HL-60 (cell line): Measurements from ENCODE around the gene RBFOX2.

Source experiments
- DNase-seq, 2 experiments: peaks; one replicate each; pipeline ENCODE4 v3.0.0-alpha.2; 2010 to 2020; ENCODE audit warnings: low read depth in 1 of 2, low spot score in 1 of 2
- H3K27ac ChIP-seq: fragments of 250-450 bp; sonication (Bioruptor Pico); replicated peaks from 2 replicates; pipeline ENCODE4 v1.5.1; 2020; ENCODE audit warnings: mild to moderate bottlenecking, moderate library complexity
- H3K27me3 ChIP-seq: fragments of 250-450 bp; sonication (Bioruptor Pico); 2 replicates; pipeline ENCODE4 v1.5.1; 2021; ENCODE audit warnings: mild to moderate bottlenecking, moderate library complexity; ENCODE audit not compliant: insufficient read depth, poor library complexity, severe bottlenecking
- H3K4me3 ChIP-seq: replicated peaks from 2 replicates; pipeline ENCODE4 v1.5.1; 2011; ENCODE audit warnings: mild to moderate bottlenecking, control low read depth, low read length; ENCODE audit not compliant: insufficient read depth
- GABPA ChIP-seq: IDR thresholded peaks from 2 replicates; pipeline ENCODE4 v1.6.1; 2012; ENCODE audit warnings: low read depth
- POLR2AphosphoS5 ChIP-seq: IDR thresholded peaks from 2 replicates; pipeline ENCODE4 v1.6.1; 2012; ENCODE audit warnings: low read depth
- REST ChIP-seq: IDR thresholded peaks from 2 replicates; pipeline ENCODE4 v1.6.1; 2012; ENCODE audit warnings: low read depth; ENCODE audit not compliant: insufficient replicate concordance
- SPI1 ChIP-seq: IDR thresholded peaks from 2 replicates; pipeline ENCODE4 v1.6.1; 2012; ENCODE audit warnings: low read depth, mild to moderate bottlenecking, borderline replicate concordance
- TF ChIP-seq, protein P1 (sequence below): IDR thresholded peaks from one replicate; pipeline ENCODE4 v1.5.1; 2011; ENCODE audit warnings: low read length, control low read depth, inconsistent platforms; ENCODE audit not compliant: insufficient read depth

Gene RBFOX2

DNA sequence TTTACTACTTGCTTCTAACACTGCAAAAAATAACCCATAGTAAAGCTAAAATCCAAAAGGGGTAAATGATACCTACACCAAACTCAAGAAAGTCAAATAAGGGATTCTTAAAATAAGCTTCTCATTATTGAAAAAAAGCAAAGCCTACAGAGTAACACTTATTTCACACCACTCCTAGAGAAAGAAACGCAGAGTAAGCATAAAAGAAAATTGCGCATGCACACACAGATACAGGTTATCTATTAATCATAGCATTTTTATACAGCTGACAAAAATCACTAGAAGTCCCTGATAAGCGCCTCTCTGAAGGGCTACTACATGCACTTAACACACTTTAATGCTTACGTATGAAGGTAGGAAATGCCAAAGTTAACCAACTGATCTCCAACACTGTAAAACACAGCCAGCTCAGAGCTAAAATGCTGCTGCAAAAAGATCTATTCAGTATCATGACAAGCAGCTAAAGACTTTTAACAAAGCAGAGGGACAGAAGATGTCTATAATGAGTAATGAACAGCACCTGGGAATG lies 14.0 kb downstream of the RBFOX2 start:
- TF ChIP-seq POLR2AphosphoS5 = no peak
- Histone ChIP-seq H3K4me3 (no peak overlapping the region), H3K27me3 (peaks cover 15% of the 10 kb centered on the region), H3K27ac (no peak overlapping the region)
- DNase-seq = no peak

- peaks cover 15% of the 10 kb centered on the region for H3K27me3 ChIP-seq
- H3K27ac ChIP-seq = no peak overlapping the region
- no peak for DNase-seq
- TF ChIP-seq POLR2AphosphoS5 = no peak
- TF ChIP-seq REST = no peak
- no peak for TF ChIP-seq SPI1
- TF ChIP-seq, protein P1, sequence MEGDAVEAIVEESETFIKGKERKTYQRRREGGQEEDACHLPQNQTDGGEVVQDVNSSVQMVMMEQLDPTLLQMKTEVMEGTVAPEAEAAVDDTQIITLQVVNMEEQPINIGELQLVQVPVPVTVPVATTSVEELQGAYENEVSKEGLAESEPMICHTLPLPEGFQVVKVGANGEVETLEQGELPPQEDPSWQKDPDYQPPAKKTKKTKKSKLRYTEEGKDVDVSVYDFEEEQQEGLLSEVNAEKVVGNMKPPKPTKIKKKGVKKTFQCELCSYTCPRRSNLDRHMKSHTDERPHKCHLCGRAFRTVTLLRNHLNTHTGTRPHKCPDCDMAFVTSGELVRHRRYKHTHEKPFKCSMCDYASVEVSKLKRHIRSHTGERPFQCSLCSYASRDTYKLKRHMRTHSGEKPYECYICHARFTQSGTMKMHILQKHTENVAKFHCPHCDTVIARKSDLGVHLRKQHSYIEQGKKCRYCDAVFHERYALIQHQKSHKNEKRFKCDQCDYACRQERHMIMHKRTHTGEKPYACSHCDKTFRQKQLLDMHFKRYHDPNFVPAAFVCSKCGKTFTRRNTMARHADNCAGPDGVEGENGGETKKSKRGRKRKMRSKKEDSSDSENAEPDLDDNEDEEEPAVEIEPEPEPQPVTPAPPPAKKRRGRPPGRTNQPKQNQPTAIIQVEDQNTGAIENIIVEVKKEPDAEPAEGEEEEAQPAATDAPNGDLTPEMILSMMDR = no peak
- TF ChIP-seq GABPA = no peak
- no peak overlapping the region for H3K4me3 ChIP-seq
Measured at GRCh38 chr22:36012332-36012731, 16.3 kb downstream of the RBFOX2 start.

- Histone ChIP-seq H3K27me3 (peaks cover 12% of the 10 kb centered on the region), H3K4me3 (no peak overlapping the region), H3K27ac (no peak overlapping the region)
- no peak for TF ChIP-seq REST
- TF ChIP-seq, protein P1 = no peak
- no peak for DNase-seq
Measured at GRCh38 chr22:36010882-36011281, 17.7 kb downstream of the RBFOX2 start.

GRCh38 chr22:36010090-36010489 lies 18.5 kb downstream of the RBFOX2 start:
- Histone ChIP-seq H3K27me3 (peaks cover 8% of the 10 kb centered on the region), H3K27ac (no peak overlapping the region), H3K4me3 (no peak overlapping the region)
- DNase-seq = no peak
- TF ChIP-seq GABPA = no peak
- no peak for TF ChIP-seq REST
- TF ChIP-seq, protein P1 = no peak
- TF ChIP-seq POLR2AphosphoS5 = no peak
- no peak for TF ChIP-seq SPI1
